MG63 (cell line): Measurements from ENCODE around the gene EDRF1. TPM values are rescaled to one million over a fixed set of nuclear protein-coding genes. Genes with fewer than 3 reads are reported as not detected.
"Not testable (repeated sequence)": the region's sequence is repeated elsewhere in the genome, so short reads cannot be mapped to it uniquely, and the experiment has no call there.

ENCODE experiments used
- DNase-seq: peaks from one replicate; pipeline ENCODE4 v3.0.0-alpha.2; 2020
- H3K27me3 ChIP-seq: fragments of 250-450 bp; sonication (Bioruptor Pico); 2 replicates; pipeline ENCODE4 v1.5.1; 2020; ENCODE audit warnings: mild to moderate bottlenecking, moderate library complexity
- H3K36me3 ChIP-seq: fragments of 250-450 bp; sonication (Bioruptor Pico); 2 replicates; pipeline ENCODE4 v1.5.1; 2020; ENCODE audit warnings: mild to moderate bottlenecking, moderate library complexity
- H3K4me3 ChIP-seq: fragments of 250-450 bp; sonication (Bioruptor Pico); 2 replicates; pipeline ENCODE4 v1.5.1; 2020; ENCODE audit warnings: mild to moderate bottlenecking, moderate library complexity
- H3K9me3 ChIP-seq: fragments of 250-450 bp; sonication (Bioruptor Pico); 2 replicates; pipeline ENCODE4 v1.5.1; 2020; ENCODE audit warnings: mild to moderate bottlenecking, moderate library complexity
- total RNA-seq: library from RNA; depleted of rRNA; stranded (reverse); fragments of >200 nt; shearing (Covaris generic); gene quantifications from 2 replicates; pipeline ENCODE4 v1.2.3, GENCODE V29; 2014; ENCODE audit warnings: low replicate concordance

EDRF1 gene
- total RNA-seq, 1 experiment from 2014 or later: 16.7 TPM

- no peak for DNase-seq
- Histone ChIP-seq H3K27me3 (no peaks in the 10 kb centered on the region), H3K36me3 (no peaks in the 10 kb centered on the region), H3K4me3 (no peak overlapping the region), H3K9me3 (0 out of 2 replicates have a peak, but pooled peaks cover 2% of the 10 kb centered on the region)
Observed at GRCh38 chr10:125699562-125700143, 19.9 kb upstream of the EDRF1 start.

DNA sequence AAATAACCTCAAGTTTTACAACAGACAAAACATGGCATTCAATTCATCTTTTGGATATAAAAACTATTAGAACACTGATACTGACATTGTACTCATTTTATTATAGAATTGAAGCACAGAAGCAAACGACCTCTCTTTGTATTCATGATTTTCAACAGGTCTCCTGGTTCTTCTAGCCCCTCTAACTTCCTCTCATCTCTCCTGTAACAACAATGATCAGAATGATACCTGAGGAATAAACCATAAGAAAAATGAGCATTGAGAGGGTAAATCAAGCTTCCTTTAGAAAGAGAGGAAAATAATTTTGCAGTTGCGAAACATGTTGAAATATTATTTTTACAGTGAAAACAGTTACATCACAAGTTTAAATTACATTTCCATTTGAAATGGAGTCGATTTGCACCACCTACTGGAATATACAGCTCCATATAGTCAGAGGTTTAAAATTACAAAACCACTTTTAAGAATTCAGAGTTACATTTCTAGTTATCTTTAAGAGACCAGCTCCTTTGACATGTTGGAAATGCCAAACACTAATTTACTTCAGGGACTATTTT, 19.1 kb upstream of the EDRF1 start:
- no peaks in the 10 kb centered on the region for H3K36me3 ChIP-seq
- H3K9me3 ChIP-seq: no peaks in the 10 kb centered on the region
- no peak for DNase-seq
- no peak overlapping the region for H3K4me3 ChIP-seq
- H3K27me3 ChIP-seq: no peaks in the 10 kb centered on the region

- Histone ChIP-seq H3K36me3 (no peaks in the 10 kb centered on the region), H3K4me3 (no peak overlapping the region), H3K27me3 (no peaks in the 10 kb centered on the region), H3K9me3 (no peaks in the 10 kb centered on the region; the same call in 1 of the 2 replicates)
- DNase-seq: no peak
Observed at GRCh38 chr10:125707541-125708468, 11.7 kb upstream of the EDRF1 start.

- Histone ChIP-seq H3K36me3 (no peaks in the 10 kb centered on the region), H3K27me3 (no peaks in the 10 kb centered on the region), H3K9me3 (no peaks in the 10 kb centered on the region; the same call in 1 of the 2 replicates), H3K4me3 (no peak overlapping the region)
- DNase-seq: no peak
Observed at GRCh38 chr10:125708971-125709503, 10.5 kb upstream of the EDRF1 start.

DNA sequence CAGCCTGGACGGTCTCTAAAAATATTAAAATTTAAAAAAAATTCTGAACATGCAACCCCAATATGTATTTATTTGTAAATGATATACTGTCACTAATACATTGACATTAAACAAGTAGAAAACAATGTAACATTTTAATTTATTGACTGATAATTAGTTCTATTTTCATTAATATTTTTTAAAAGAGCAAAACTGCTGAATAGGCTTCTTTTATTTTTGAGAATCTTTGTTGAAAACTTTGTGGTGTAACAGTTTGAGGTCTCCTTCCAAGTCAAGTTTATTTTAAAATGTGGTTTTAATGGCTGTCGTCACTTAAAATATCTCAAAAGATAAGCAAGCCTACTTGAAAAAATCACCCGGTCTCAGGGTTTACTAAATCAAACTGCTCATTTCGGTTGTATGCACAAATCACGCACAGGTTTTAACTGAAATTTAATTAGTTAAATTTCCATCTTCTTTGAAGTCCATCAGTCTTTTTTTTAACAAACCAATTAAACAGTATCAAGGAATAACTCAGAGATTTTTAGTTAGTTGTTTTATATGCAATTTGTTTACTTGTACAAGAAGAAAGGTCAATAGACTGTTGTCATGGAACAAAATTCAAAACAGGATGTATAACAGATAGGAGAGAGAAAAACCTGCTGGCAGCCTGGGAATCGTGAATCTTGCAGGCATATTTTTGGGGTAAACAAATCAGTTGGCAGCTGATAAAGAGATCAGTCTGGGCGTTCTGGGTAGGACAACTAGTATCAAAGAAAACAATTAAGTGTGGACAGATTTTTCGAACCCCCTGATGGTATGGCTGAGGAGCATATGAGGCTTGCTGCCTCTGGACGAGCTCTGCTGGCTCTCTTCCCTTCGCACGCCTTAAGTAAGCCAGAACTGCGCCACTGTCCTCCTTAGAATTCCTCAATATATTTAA, 9.7 kb upstream of the EDRF1 start:
- Histone ChIP-seq H3K36me3 (no peaks in the 10 kb centered on the region), H3K4me3 (no peak overlapping the region), H3K27me3 (no peaks in the 10 kb centered on the region), H3K9me3 (no peaks in the 10 kb centered on the region; the same call in 1 of the 2 replicates)
- no peak for DNase-seq

- Histone ChIP-seq H3K27me3 (no peaks in the 10 kb centered on the region), H3K36me3 (no peaks in the 10 kb centered on the region), H3K9me3 (peaks cover 4% of the 10 kb centered on the region), H3K4me3 (no peak overlapping the region)
- DNase-seq: no peak
Observed at GRCh38 chr10:125711110-125711750, 8.3 kb upstream of the EDRF1 start.

- H3K9me3 ChIP-seq: peaks cover 12% of the 10 kb centered on the region
- H3K4me3 ChIP-seq, H3K36me3 ChIP-seq, DNase-seq, H3K27me3 ChIP-seq: not testable (repeated sequence)
Observed at GRCh38 chr10:125714728-125715127, 4.8 kb upstream of the EDRF1 start.

- Histone ChIP-seq H3K36me3 (peaks cover 41% of the 10 kb centered on the region), H3K27me3 (no peaks in the 10 kb centered on the region), H3K4me3 (peak overlapping the region; percentile 99), H3K9me3 (peaks cover 12% of the 10 kb centered on the region)
- peak; percentile 5 for DNase-seq
Observed at GRCh38 chr10:125720002-125720382, 483 bp downstream of the EDRF1 start.

- DNase-seq: no peak
- H3K36me3 ChIP-seq: peaks cover 50% of the 10 kb centered on the region
- no peaks in the 10 kb centered on the region for H3K27me3 ChIP-seq
- H3K4me3 ChIP-seq: peak overlapping the region; percentile 99
- H3K9me3 ChIP-seq: peaks cover 8% of the 10 kb centered on the region
Observed at GRCh38 chr10:125721035-125721434, 1.5 kb downstream of the EDRF1 start.

DNA sequence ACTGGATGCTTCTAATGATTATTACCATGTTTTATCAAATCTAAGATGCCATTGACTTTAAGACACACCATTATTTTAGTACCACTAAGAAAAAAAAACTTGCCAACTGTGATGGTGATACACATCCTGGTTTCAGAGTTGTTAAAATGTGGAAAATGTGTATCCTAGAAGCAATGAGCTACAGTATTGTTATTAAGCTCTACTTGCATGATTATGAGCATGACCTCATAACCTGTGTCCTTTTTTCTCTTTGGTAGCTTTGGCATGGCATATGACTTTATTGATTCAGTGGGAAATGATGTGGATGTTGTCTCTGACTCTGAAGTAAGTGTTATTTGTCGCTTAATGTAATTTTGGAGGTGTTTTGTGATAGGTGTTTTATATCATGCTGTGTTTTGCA, 3.3 kb downstream of the EDRF1 start:
- H3K27me3 ChIP-seq: no peaks in the 10 kb centered on the region
- peaks cover 67% of the 10 kb centered on the region for H3K36me3 ChIP-seq

GRCh38 chr10:125726914-125727313, 7.4 kb downstream of the EDRF1 start:
- Histone ChIP-seq H3K4me3 (no peak overlapping the region), H3K36me3 (peaks cover 94% of the 10 kb centered on the region), H3K9me3 (no peaks in the 10 kb centered on the region), H3K27me3 (no peaks in the 10 kb centered on the region)
- DNase-seq: no peak

More for the DNA sequence above, 3.3 kb downstream of the EDRF1 start:
- H3K9me3 ChIP-seq: peaks cover 8% of the 10 kb centered on the region
- no peak for DNase-seq
- no peak overlapping the region for H3K4me3 ChIP-seq

- Histone ChIP-seq H3K4me3 (no peak overlapping the region), H3K9me3 (no peaks in the 10 kb centered on the region), H3K27me3 (no peaks in the 10 kb centered on the region), H3K36me3 (peaks cover 94% of the 10 kb centered on the region)
- no peak for DNase-seq
Observed at GRCh38 chr10:125727436-125727835, 7.9 kb downstream of the EDRF1 start.

DNA sequence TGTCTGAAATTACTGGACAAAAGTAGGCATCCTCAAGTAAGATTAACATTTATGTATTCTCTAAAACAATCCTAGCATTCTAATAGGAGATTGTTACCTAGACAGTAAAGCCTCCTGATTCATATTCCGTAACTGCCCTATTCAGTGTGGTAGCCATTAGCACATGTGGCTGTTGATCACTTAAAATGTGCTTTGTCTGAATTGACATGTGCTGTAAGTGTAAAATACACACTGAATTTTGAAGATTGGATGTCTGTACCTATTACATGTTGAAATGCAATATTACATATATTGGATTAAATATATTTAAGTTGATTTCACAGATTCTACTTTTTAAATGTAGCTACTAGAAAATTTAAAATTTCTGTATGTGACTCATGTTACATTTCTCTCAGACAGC, 14.6 kb downstream of the EDRF1 start:
- H3K9me3 ChIP-seq: no peaks in the 10 kb centered on the region
- no peaks in the 10 kb centered on the region for H3K27me3 ChIP-seq
- peaks cover 96% of the 10 kb centered on the region for H3K36me3 ChIP-seq
- no peak for DNase-seq
- H3K4me3 ChIP-seq: no peak overlapping the region

DNA sequence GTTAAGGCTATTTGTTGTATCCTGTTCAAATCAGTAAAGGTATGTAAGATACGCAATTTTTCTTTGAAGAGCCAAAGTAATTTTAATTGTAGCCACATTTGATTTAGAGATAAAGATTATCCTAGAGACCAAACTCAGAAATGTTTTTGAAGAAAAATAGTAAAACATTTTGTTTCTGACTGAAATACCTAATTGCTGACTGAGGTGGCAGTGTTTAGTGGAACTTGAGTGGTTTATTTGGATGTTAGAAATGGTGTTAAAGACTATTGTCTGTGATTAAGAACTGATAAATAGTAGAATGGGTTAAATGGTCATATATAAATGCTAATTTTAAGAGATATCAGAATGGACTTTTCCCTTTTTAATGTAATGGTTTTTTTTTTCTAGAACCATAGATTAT, 15.3 kb downstream of the EDRF1 start:
- DNase-seq: no peak
- no peak overlapping the region for H3K4me3 ChIP-seq
- H3K27me3 ChIP-seq: no peaks in the 10 kb centered on the region
- H3K9me3 ChIP-seq: no peaks in the 10 kb centered on the region
- H3K36me3 ChIP-seq: peaks cover 96% of the 10 kb centered on the region

- Histone ChIP-seq H3K4me3 (no peak overlapping the region), H3K27me3 (no peaks in the 10 kb centered on the region), H3K36me3 (peaks cover 94% of the 10 kb centered on the region), H3K9me3 (no peaks in the 10 kb centered on the region)
- DNase-seq: no peak
Observed at GRCh38 chr10:125738206-125738605, 18.7 kb downstream of the EDRF1 start.
